HG02938 (cell line): ENCODE data around the gene KLC1.
"Not testable (repeated sequence)": the region's sequence is repeated elsewhere in the genome, so short reads cannot be mapped to it uniquely, and the experiment has no call there.

Source experiments
- ATAC-seq: cut with Tn5 transposase; IDR thresholded peaks from one replicate; pipeline ENCODE4 v1.9.1; 2021; ENCODE audit warnings: mild to moderate bottlenecking, moderate library complexity; ENCODE audit not compliant: unreplicated experiment

Gene KLC1

GRCh38 chr14:103628684-103629502, at the start of gene KLC1:
Gene KLC1 (plus strand): TSS chr14:103629211. CDS start chr14:103654565, 25,354 bp downstream.
- peak; percentile 56 for ATAC-seq

GRCh38 chr14:103581206-103581605, 47.8 kb upstream of the KLC1 start:
- no peak for ATAC-seq

- ATAC-seq: no peak
These were observed 46.9 kb upstream of the KLC1 start for GRCh38 chr14:103581954-103582703.

GRCh38 chr14:103584326-103584915, 44.6 kb upstream of the KLC1 start:
- no peak for ATAC-seq

GRCh38 chr14:103593577-103593976, 35.4 kb upstream of the KLC1 start:
- ATAC-seq: peak; percentile 73

- ATAC-seq: no peak
These were observed 34.7 kb upstream of the KLC1 start for GRCh38 chr14:103594265-103594664.

GRCh38 chr14:103597623-103598377, 31.2 kb upstream of the KLC1 start:
- ATAC-seq: no peak

- no peak for ATAC-seq
These were observed 28.5 kb upstream of the KLC1 start for GRCh38 chr14:103600503-103600902.

GRCh38 chr14:103604620-103605019, 24.4 kb upstream of the KLC1 start:
- ATAC-seq: no peak

- ATAC-seq: peak; percentile 75
These were observed 21.9 kb upstream of the KLC1 start for GRCh38 chr14:103606963-103607668.

- ATAC-seq: no peak
These were observed 21.2 kb upstream of the KLC1 start for GRCh38 chr14:103607822-103608221.

GRCh38 chr14:103609081-103609480, 19.9 kb upstream of the KLC1 start:
- not testable (repeated sequence) for ATAC-seq

- ATAC-seq: no peak
These were observed 17.8 kb upstream of the KLC1 start for GRCh38 chr14:103611215-103611614.

GRCh38 chr14:103613517-103613916, 15.5 kb upstream of the KLC1 start:
- ATAC-seq: no peak

GRCh38 chr14:103616635-103617300, 12.2 kb upstream of the KLC1 start:
- ATAC-seq: no peak

GRCh38 chr14:103619057-103619456, 10.0 kb upstream of the KLC1 start:
- no peak for ATAC-seq

- ATAC-seq: no peak
These were observed 7.2 kb upstream of the KLC1 start for GRCh38 chr14:103621860-103622259.

- no peak for ATAC-seq
These were observed 5.7 kb upstream of the KLC1 start for GRCh38 chr14:103623308-103623707.

GRCh38 chr14:103623883-103624482, 5.0 kb upstream of the KLC1 start:
- ATAC-seq: no peak
